ENCODE results near the gene ALKBH5.

The ALKBH5 gene

GRCh38 chr17:18225121-18225641 is 41.6 kb downstream of the ALKBH5 start, which contains the start of gene LLGL1:
Gene LLGL1 (plus strand): TSS chr17:18225635. CDS start chr17:18225683, 48 bp downstream.
- FAIRE-seq: no peak

GRCh38 chr17:18225642-18226283 is 42.1 kb downstream of the ALKBH5 start:
- FAIRE-seq: no peak

- FAIRE-seq: no peak
These were observed 42.8 kb downstream of the ALKBH5 start for GRCh38 chr17:18226284-18226945.

GRCh38 chr17:18227635-18228034 is 44.0 kb downstream of the ALKBH5 start:
- no peak for FAIRE-seq

GRCh38 chr17:18228176-18228682 is 44.6 kb downstream of the ALKBH5 start:
- FAIRE-seq: no peak

- no peak for FAIRE-seq
These were observed 45.6 kb downstream of the ALKBH5 start for GRCh38 chr17:18229254-18229653.

GRCh38 chr17:18229771-18230170 is 46.1 kb downstream of the ALKBH5 start:
- no peak for FAIRE-seq

GRCh38 chr17:18230288-18231141 is 46.9 kb downstream of the ALKBH5 start:
- no peak for FAIRE-seq

GRCh38 chr17:18231164-18231563 is 47.5 kb downstream of the ALKBH5 start:
- no peak for FAIRE-seq

GRCh38 chr17:18233803-18234518 is 50.3 kb downstream of the ALKBH5 start:
- FAIRE-seq: no peak

GRCh38 chr17:18234853-18235380 is 51.3 kb downstream of the ALKBH5 start:
- no peak for FAIRE-seq

- no peak for FAIRE-seq
These were observed 52.2 kb downstream of the ALKBH5 start for GRCh38 chr17:18235743-18236256.

- no peak for FAIRE-seq
These were observed 52.9 kb downstream of the ALKBH5 start for GRCh38 chr17:18236494-18236893.

GRCh38 chr17:18237461-18237860 is 53.8 kb downstream of the ALKBH5 start:
- no peak for FAIRE-seq

GRCh38 chr17:18238299-18238698 is 54.7 kb downstream of the ALKBH5 start:
- FAIRE-seq: no peak

GRCh38 chr17:18240449-18240848 is 56.8 kb downstream of the ALKBH5 start:
- FAIRE-seq: no peak

- FAIRE-seq: no peak
These were observed 57.7 kb downstream of the ALKBH5 start for GRCh38 chr17:18241229-18241871.

GRCh38 chr17:18245038-18245776 is 61.6 kb downstream of the ALKBH5 start:
- FAIRE-seq: no peak

GRCh38 chr17:18246109-18246725 is 62.6 kb downstream of the ALKBH5 start:
- no peak for FAIRE-seq

Data from G401.6 (cell line).